ENCODE data around the gene PDLIM4. TPM values are rescaled to one million over a fixed set of nuclear protein-coding genes. Genes with fewer than 3 reads are reported as not detected.

The PDLIM4 gene
- total and polyA plus RNA-seq, 2 experiments from 2014 or later: 25.2 to 31.8 TPM

DNA sequence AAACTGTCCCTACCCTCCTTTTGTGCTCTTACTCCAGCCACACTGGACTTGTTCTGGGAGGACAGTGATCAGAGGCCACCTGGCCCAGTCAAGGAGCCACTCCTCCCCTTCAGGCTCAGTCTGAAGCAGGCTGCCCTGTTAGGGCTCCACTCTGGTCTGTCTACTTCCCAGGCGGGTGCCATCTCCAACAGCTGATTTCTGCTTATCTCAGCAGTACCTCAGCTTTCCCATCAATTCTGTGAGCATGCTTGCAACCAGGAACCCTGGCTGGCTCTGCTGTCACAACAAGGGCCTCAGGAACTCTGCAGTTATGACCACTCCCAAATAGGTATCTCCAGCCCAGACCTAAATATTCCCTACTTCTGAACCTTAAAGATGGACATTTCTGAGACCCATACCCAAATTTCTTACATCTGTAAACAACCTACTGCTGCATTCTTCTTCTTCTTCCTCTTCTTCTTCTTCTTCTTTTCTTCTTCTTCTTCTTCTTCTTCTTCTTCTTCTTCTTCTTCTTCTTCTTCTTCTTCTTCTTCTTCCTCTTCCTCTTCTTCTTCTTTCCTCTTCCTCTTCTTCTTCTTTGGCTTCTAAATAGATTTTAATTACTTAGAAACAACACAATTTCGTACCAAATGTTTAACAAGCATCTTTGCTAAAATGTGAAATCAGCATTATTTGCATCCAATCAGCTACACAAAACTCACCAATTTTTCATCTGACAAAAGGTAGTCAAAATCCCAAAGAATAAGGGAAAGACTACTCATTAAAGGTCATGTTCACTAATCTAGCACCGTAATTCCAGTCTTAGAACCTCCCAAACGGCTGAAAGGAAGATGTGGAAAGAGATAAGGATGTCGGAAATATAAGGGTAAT, 23.1 kb downstream of the PDLIM4 start:
- 0 out of 2 replicates have a peak, but pooled peaks cover 6% of the 10 kb centered on the region for H3K4me1 ChIP-seq (ENCODE audit: insufficient read depth)
- DNase-seq (ENCODE audit: low spot score) (no peak), ATAC-seq (no peak)
- no peak overlapping the region for H3K27ac ChIP-seq (ENCODE audit: low read depth)
- H3K79me2 ChIP-seq (replicated peaks; ENCODE audit: insufficient read depth): no peaks in the 10 kb centered on the region
- Mint-ChIP-seq H3K9me3 (no peaks in the 10 kb centered on the region), H3K27ac (no peak overlapping the region), H3K4me1 (peaks cover 8% of the 10 kb centered on the region), H3K27me3 (ENCODE audit: insufficient read depth, low read depth, poor library complexity) (no peaks in the 10 kb centered on the region), H3K36me3 (ENCODE audit: low read depth) (no peaks in the 10 kb centered on the region; the same call in 2 of the 3 replicates), H3K4me3 (no peak overlapping the region)
- no peak overlapping the region for H3K4me2 ChIP-seq
- TF ChIP-seq EZH2 (IDR thresholded peaks at IDR 0.05; ENCODE audit: low read depth, unreplicated experiment) (no peak), POLR2AphosphoS5 (IDR thresholded peaks at IDR 0.05; ENCODE audit: low read depth) (no peak), EZH2phosphoT487 (IDR thresholded peaks at IDR 0.05; ENCODE audit: unreplicated experiment) (no peak), JUNB (IDR thresholded peaks at IDR 0.05; ENCODE audit: unreplicated experiment) (no peak), ZNF114 (CRISPR knock-in tag; IDR thresholded peaks at IDR 0.05) (no peak), CREB1 (CRISPR knock-in tag; IDR thresholded peaks at IDR 0.05; ENCODE audit: low read depth) (no peak)
- TF ChIP-seq, protein P1, sequence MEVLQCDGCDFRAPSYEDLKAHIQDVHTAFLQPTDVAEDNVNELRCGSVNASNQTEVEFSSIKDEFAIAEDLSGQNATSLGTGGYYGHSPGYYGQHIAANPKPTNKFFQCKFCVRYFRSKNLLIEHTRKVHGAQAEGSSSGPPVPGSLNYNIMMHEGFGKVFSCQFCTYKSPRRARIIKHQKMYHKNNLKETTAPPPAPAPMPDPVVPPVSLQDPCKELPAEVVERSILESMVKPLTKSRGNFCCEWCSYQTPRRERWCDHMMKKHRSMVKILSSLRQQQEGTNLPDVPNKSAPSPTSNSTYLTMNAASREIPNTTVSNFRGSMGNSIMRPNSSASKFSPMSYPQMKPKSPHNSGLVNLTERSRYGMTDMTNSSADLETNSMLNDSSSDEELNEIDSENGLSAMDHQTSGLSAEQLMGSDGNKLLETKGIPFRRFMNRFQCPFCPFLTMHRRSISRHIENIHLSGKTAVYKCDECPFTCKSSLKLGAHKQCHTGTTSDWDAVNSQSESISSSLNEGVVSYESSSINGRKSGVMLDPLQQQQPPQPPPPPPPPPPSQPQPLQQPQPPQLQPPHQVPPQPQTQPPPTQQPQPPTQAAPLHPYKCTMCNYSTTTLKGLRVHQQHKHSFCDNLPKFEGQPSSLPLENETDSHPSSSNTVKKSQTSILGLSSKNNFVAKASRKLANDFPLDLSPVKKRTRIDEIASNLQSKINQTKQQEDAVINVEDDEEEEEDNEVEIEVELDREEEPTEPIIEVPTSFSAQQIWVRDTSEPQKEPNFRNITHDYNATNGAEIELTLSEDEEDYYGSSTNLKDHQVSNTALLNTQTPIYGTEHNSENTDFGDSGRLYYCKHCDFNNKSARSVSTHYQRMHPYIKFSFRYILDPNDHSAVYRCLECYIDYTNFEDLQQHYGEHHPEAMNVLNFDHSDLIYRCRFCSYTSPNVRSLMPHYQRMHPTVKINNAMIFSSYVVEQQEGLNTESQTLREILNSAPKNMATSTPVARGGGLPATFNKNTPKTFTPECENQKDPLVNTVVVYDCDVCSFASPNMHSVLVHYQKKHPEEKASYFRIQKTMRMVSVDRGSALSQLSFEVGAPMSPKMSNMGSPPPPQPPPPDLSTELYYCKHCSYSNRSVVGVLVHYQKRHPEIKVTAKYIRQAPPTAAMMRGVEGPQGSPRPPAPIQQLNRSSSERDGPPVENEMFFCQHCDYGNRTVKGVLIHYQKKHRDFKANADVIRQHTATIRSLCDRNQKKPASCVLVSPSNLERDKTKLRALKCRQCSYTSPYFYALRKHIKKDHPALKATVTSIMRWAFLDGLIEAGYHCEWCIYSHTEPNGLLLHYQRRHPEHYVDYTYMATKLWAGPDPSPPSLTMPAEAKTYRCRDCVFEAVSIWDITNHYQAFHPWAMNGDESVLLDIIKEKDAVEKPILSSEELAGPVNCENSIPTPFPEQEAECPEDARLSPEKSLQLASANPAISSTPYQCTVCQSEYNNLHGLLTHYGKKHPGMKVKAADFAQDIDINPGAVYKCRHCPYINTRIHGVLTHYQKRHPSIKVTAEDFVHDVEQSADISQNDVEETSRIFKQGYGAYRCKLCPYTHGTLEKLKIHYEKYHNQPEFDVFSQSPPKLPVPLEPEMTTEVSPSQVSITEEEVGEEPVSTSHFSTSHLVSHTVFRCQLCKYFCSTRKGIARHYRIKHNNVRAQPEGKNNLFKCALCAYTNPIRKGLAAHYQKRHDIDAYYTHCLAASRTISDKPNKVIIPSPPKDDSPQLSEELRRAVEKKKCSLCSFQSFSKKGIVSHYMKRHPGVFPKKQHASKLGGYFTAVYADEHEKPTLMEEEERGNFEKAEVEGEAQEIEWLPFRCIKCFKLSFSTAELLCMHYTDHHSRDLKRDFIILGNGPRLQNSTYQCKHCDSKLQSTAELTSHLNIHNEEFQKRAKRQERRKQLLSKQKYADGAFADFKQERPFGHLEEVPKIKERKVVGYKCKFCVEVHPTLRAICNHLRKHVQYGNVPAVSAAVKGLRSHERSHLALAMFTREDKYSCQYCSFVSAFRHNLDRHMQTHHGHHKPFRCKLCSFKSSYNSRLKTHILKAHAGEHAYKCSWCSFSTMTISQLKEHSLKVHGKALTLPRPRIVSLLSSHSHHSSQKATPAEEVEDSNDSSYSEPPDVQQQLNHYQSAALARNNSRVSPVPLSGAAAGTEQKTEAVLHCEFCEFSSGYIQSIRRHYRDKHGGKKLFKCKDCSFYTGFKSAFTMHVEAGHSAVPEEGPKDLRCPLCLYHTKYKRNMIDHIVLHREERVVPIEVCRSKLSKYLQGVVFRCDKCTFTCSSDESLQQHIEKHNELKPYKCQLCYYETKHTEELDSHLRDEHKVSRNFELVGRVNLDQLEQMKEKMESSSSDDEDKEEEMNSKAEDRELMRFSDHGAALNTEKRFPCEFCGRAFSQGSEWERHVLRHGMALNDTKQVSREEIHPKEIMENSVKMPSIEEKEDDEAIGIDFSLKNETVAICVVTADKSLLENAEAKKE (CRISPR knock-in tag; IDR thresholded peaks at IDR 0.05): no peak
- TF ChIP-seq, protein P2, sequence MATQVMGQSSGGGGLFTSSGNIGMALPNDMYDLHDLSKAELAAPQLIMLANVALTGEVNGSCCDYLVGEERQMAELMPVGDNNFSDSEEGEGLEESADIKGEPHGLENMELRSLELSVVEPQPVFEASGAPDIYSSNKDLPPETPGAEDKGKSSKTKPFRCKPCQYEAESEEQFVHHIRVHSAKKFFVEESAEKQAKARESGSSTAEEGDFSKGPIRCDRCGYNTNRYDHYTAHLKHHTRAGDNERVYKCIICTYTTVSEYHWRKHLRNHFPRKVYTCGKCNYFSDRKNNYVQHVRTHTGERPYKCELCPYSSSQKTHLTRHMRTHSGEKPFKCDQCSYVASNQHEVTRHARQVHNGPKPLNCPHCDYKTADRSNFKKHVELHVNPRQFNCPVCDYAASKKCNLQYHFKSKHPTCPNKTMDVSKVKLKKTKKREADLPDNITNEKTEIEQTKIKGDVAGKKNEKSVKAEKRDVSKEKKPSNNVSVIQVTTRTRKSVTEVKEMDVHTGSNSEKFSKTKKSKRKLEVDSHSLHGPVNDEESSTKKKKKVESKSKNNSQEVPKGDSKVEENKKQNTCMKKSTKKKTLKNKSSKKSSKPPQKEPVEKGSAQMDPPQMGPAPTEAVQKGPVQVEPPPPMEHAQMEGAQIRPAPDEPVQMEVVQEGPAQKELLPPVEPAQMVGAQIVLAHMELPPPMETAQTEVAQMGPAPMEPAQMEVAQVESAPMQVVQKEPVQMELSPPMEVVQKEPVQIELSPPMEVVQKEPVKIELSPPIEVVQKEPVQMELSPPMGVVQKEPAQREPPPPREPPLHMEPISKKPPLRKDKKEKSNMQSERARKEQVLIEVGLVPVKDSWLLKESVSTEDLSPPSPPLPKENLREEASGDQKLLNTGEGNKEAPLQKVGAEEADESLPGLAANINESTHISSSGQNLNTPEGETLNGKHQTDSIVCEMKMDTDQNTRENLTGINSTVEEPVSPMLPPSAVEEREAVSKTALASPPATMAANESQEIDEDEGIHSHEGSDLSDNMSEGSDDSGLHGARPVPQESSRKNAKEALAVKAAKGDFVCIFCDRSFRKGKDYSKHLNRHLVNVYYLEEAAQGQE (IDR thresholded peaks at IDR 0.05; ENCODE audit: unreplicated experiment): no peak
- no peaks in the 10 kb centered on the region for H3K27me3 ChIP-seq (ENCODE audit: insufficient read depth)
- H3F3A ChIP-seq (replicated peaks; ENCODE audit: low read depth): no peaks in the 10 kb centered on the region
- H4K20me1 ChIP-seq (replicated peaks; ENCODE audit: insufficient read depth): no peaks in the 10 kb centered on the region
- H2AFZ ChIP-seq: no peak overlapping the region
- H3K4me3 ChIP-seq: no peak overlapping the region
- no peaks in the 10 kb centered on the region for H3K36me3 ChIP-seq (ENCODE audit: insufficient read depth)
- H3K9me2 ChIP-seq (ENCODE audit: insufficient read depth): 0 out of 2 replicates have a peak, but pooled peaks cover 4% of the 10 kb centered on the region

Measured in GM23338 (cell line).